HG03575 (cell line): ENCODE data around the gene SRCIN1.

Experiments used
- ATAC-seq: cut with Tn5 transposase; IDR thresholded peaks from one replicate; pipeline ENCODE4 v1.9.1; 2021; ENCODE audit not compliant: unreplicated experiment, insufficient number of reproducible peaks, low FRiP score; ENCODE audit errors: extremely low read depth

Gene SRCIN1

GRCh38 chr17:38619451-38619795 lies 13.7 kb upstream of the SRCIN1 start:
- ATAC-seq: no peak

DNA sequence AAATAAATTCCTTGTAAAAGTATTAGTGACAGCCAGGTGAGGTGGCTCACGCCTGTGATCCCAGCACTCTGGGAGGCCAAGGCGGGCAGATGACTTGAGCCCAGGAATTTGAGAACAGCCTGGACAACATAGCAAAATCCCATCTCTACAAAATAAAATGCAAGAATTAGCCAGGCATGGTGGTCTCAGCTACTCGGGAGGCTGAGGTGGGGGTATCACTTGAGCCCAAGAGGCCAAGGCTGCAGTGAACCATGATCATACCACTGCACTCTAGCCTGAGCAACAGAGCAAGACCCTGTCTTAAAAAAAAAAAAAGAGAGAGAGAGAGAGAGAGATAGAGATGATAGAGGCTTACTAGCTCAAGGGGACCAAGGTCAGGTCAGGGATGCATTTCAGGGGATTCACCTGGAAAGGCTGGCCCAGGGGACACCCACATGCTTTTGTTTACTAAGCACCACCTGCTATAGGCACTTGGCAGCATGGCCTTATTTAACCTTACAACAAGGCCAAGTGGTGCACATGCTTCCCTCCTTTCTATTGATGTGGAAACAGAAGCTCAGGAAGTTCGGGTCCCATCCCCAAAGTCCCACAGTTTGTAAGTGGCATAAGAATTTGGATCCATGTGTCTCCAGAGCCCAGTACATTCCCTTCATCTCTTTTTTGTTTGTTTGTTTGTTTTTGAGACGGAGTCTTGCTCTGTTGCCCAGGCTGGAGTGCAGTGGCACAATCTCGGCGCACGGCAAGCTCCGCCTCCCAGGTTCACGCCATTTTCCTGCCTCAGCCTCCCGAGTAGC lies 12.4 kb upstream of the SRCIN1 start:
- no peak for ATAC-seq

- no peak for ATAC-seq
Observed at GRCh38 chr17:38617074-38617860, 11.5 kb upstream of the SRCIN1 start.

DNA sequence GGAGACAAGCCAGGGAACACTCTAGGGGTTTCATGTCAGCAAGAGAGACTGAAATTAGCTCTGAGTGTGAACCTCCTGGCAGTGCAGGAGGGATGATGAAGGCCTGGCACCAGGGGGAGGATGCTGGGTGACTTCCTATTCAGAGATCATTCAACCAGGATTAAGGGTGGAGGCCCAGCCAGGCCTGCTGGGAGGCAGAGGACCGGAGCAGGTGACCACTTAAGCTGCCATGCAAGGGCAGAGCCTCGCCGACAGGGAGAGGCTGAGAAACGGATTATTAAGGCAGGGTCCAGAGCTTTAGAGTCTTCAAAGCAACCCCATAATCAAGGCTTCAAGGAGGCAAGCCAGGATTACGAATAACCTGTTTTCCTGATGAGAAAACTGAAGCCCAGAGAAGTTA lies 10.6 kb upstream of the SRCIN1 start:
- ATAC-seq: no peak

DNA sequence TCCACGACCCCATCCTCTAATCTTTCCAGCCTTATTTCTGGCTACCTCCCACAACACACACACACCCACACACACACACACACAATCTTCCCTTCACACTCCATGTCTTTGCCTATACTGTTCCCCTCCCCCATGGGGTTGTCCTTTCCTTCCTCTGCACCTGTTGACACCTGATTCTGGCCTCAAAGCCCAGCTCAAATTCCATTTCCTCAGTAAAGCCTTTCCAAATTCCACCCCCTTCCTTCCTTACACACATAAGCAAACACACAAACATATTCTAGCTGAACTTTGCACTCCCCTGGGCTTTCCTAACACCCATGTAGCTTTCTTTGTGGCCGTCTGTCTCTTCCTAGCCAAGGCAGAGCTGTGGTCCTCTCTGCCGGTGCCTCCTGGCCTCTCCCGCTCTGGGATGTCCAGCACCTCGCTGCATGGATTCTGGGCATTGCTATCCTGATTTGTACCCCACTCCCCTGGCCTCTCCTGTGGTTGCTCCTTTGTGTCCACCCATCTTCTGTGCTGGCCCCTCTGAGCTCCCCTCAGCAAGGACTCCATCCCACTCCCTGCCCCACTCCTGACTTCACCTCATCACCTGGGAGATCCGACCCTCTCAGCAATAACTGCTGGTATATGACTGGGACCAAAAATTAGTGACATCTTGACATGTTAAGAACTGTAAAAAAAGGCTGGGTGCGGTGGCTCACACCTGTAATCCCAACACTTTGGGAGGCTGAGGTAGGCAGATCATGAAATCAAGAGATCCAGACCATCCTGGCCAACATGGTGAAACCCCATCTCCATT lies 8.4 kb upstream of the SRCIN1 start:
- ATAC-seq: no peak

DNA sequence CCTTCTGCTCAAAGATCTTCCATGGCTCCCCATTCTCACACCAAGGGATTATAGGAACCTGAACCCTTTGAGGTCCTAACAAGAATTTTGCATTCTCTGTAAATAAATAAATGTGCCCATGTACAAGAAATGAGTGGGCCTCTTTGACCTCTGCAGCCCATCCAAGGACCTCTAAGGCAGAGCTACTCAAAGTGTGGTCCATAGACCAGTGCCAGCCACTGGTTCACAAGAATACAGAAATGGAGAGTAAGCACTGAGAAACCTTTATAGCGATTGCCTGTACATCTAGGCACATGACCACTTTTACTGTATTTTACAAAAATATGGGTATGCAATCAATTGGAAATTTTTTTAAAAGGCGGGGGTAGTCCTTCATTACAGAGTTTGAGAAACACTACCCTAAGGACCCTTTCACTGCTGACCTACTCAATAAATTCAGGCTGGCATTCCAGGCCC lies 7.8 kb upstream of the SRCIN1 start:
- ATAC-seq: no peak

DNA sequence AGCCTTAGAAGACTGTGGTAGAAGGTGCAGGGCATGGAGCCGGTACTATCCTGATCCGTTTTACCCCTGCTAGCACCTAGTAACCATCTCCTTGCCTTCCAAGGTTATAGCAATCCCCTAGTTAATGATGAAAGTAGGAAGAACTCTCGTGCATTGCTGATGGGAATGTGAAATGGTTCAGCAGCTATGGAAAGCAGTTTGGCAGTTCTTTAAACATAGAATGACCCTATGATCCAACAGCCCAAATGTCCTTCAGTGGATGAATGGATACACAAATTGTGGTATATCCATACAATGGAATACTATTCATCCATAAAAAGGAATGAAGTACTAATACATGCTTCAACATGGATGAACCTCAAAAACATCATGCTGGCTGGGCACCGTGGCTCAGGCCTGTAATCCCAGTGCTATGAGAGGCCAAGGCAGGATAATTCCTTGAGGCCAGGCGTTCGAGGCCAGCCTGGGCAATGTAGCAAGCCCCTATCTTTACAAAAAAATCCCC lies 6.2 kb upstream of the SRCIN1 start:
- ATAC-seq: no peak

GRCh38 chr17:38611070-38611786 lies 5.5 kb upstream of the SRCIN1 start:
- no peak for ATAC-seq

GRCh38 chr17:38609280-38610031 lies 3.7 kb upstream of the SRCIN1 start:
- no peak for ATAC-seq

DNA sequence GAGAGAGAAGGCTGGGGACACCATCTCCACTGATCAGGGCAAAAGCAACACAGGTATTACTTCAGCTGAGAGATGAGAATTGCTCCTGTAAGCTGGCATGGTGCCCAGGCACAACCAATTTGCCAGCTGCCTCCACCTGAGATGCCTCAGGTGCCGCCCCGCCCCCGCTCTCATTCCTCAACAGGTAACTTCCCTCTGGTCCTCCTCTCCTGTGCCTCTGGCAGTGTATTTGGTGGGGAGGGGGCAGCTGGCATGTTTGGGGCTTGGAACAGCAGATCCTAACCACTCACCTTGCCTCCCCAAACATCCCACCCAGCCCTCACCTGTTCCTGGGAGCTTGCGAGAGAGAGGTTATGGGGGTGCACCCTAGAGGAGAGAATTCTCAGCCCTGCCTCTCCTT lies 2.9 kb upstream of the SRCIN1 start:
- ATAC-seq: no peak

DNA sequence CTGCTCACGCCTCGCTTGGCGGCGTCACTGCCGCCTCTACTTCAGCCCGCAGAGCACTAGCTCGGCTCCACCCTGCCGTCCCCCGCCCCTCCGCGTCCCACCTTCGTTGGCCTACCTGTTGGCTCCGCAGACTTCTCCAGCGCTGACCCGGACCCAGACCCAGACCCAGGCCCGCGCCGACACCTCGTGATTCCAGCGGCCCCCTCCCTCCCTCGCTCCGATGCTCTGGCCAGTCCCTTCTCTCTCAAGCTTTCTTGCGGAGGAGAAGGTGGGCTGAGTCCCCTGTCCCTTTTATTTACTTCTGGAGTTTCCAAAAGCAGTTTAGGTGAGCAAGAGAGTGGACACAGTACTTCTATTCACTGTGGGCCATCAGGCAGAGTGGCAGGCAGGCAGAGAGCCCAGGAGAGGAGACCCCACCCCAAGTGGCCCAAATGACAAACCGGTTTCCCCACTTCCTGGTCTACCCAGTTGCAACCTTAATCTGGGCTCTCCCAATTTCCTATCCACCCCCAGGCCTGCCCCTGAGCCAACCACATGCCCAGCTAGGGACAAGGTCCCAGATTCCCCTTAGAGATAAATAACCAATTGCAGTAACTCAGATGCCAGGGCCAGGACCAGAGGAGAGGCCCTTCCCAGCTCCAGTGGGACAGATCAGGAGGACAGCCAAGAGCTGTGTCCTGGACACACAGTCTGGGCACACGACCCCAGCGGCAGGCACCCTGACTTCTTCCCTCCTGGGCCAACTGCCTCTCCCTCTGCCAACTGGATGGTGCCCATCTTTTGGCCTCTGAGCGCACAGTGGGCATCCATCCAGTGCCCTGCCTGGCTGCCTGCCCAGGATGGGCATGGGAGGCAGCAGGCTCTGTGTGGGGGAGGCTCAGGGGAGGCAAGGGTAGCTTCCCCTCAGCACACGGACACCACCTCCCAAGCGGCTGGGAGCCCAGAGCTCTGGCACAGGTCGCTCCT lies 1.2 kb upstream of the SRCIN1 start:
- no peak for ATAC-seq

DNA sequence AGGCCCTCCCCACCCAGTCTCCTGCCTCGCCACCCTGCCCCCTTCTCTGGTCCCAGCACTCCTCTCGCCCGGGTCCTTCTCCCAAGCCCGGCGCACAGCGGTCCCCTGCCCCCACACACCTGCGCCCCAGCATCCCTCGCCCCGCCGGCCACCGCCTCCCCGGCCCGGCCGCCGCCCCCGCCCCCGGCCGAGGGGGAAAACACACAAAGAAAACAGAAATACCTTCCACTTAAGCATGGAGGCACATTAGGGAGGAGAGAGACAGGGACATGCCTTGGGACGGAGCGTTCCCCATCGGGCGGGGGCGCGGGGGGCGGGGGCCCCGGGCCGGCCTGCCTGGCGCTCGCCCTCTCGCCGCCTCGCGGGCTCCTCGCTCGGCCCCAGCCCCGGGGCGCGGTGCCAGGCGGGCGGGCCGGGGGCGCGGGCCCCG lies 326 bp downstream of the SRCIN1 start:
- ATAC-seq: no peak

- ATAC-seq: no peak
Observed at GRCh38 chr17:38604479-38605403, 1.0 kb downstream of the SRCIN1 start.

GRCh38 chr17:38603786-38604478 lies 1.8 kb downstream of the SRCIN1 start:
- ATAC-seq: no peak

DNA sequence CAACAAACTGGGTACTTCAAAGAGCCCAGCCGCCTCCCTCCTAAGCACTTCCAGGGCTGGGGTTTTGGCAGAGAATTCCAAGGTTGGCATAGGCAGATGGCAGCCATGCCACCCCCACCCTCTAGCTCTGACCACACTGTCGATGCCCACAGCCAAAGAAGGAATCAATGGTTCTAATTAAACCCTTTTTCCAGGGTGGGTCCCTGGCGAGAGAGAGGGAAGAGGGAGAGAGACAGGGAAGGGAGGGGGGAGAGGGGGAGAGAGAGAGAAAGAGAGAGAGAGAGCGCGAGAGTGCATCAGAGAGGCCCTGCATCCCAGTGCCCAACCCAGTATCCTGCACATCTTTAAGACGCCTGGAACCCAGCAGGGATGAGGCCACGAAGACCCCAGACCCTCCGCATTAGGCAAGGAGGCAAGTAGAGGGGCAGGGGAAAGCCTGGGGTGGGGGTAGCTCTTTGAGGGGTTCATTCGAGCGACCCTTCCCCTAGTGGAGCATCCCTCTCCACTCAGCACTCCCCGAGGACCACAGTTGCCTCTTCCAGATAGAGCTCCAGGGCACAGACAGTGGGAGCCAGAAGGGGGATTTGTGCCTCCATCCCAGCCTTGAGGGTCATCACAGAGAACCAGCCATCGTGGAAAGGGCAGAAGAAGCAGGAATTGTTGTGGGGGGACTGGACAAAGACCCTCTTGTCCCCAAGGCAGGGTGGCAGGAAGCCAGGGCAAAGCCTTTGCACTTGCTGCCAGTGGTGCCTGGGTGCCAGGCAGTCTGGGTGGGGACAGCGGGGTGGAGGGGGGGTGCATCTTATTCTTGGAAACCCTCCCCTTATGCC lies 2.6 kb downstream of the SRCIN1 start:
- no peak for ATAC-seq
